ENCODE results near the gene GPHN. TPM values are rescaled to one million over a fixed set of nuclear protein-coding genes. Genes with fewer than 3 reads are reported as not detected.

GPHN gene
- polyA plus RNA-seq, 1 of the 3 experiments (the other 2 are of a cell fraction) = 6.9 TPM

- TF ChIP-seq, protein P1, sequence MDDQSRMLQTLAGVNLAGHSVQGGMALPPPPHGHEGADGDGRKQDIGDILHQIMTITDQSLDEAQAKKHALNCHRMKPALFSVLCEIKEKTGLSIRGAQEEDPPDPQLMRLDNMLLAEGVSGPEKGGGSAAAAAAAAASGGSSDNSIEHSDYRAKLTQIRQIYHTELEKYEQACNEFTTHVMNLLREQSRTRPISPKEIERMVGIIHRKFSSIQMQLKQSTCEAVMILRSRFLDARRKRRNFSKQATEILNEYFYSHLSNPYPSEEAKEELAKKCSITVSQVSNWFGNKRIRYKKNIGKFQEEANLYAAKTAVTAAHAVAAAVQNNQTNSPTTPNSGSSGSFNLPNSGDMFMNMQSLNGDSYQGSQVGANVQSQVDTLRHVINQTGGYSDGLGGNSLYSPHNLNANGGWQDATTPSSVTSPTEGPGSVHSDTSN (IDR thresholded peaks at IDR 0.05) = peak; percentile 74
- TF ChIP-seq TAF1 (IDR thresholded peaks at IDR 0.05; ENCODE audit: borderline replicate concordance, low read depth, low read length) = no peak
- TF ChIP-seq RAD21 (IDR thresholded peaks at IDR 0.05; ENCODE audit: low read length) = no peak; the same call in 1 of the 2 replicates
- peak; percentile 66 for TF ChIP-seq TCF12 (IDR thresholded peaks at IDR 0.05)
- no peak for TF ChIP-seq RFX5 (IDR thresholded peaks at IDR 0.05; ENCODE audit: low read length)
- peak; percentile 69 for TF ChIP-seq NFIC (IDR thresholded peaks at IDR 0.05; ENCODE audit: borderline replicate concordance)
- no peak for TF ChIP-seq MAX (IDR thresholded peaks at IDR 0.05; ENCODE audit: low read depth)
- TF ChIP-seq SMC3 (IDR thresholded peaks at IDR 0.05; ENCODE audit: low read depth, low read length) = no peak
- no peak for TF ChIP-seq RXRA (IDR thresholded peaks at IDR 0.05; ENCODE audit: borderline replicate concordance, low read depth)
- TF ChIP-seq YY1 (IDR thresholded peaks at IDR 0.05; ENCODE audit: low read depth) = no peak
- TF ChIP-seq MEF2A (IDR thresholded peaks at IDR 0.05; ENCODE audit: borderline replicate concordance, low read depth) = no peak
- TF ChIP-seq IRF3 (IDR thresholded peaks at IDR 0.05; ENCODE audit: low read depth, low read length) = no peak
- TF ChIP-seq REST (IDR thresholded peaks at IDR 0.05; ENCODE audit: low read depth, low read length) = no peak
Observed at GRCh38 chr14:66476964-66477363, 31.0 kb upstream of the GPHN start (continued).

DNA sequence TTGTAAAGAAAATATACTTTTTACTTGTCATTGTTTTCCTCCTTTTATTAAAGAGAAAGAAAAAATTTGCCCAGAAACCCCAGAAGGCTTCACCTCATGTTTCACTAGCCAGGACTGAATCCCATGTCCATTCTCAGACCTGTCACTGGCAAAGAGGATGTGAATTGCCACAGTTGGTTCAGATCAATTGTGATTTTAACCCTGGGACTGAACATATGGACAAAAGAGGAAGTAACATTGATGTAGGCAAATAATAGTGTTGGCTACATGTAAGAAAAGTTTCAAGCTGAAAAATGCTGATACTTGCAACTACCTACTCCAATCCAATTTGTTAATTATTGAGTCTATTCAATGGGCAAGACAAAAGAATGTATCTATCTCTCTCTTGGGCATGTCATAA lies 30.4 kb upstream of the GPHN start:
- Histone ChIP-seq H3K4me3 (ENCODE audit: low read depth in 2 of 2, low read length in 1 of 2) (no peak overlapping the region), H3K36me3 (replicated peaks in 1 of 2; ENCODE audit: control insufficient read depth in 1 of 2, insufficient read depth in 2 of 2, low read length in 1 of 2) (no peaks in the 10 kb centered on the region), H3K27me3 (ENCODE audit: insufficient read depth) (no peaks in the 10 kb centered on the region), H3F3A (replicated peaks; ENCODE audit: insufficient read depth) (no peaks in the 10 kb centered on the region), H3K27ac (ENCODE audit: low read depth in 2 of 2, low read length in 1 of 2) (peak overlapping the region in 1 of 2 experiments; percentile 47; a peak in 1 of 4 replicates), H3K9me2 (no peaks in the 10 kb centered on the region), H3K4me2 (no peak overlapping the region), H3K79me2 (ENCODE audit: insufficient read depth) (no peaks in the 10 kb centered on the region), H2AFZ (ENCODE audit: low read depth) (no peak overlapping the region), H3K9me3 (no peaks in the 10 kb centered on the region), H3K4me1 (ENCODE audit: control insufficient read depth in 1 of 2, insufficient read depth in 2 of 2, low read depth in 1 of 2, low read length in 1 of 2) (peaks cover 0 to 4% of the 10 kb centered on the region in 2 experiments; a peak in 2 of 4 replicates), H3K9ac (no peak overlapping the region), H4K20me1 (ENCODE audit: insufficient read depth) (no peaks in the 10 kb centered on the region)
- TF ChIP-seq POLR2AphosphoS5 (IDR thresholded peaks at IDR 0.05; ENCODE audit: low read depth, low read length) = no peak
- TF ChIP-seq RCOR1 (IDR thresholded peaks at IDR 0.05; ENCODE audit: low read length) = no peak
- TF ChIP-seq GABPA (IDR thresholded peaks at IDR 0.05; ENCODE audit: low read depth) = no peak
- TF ChIP-seq JUND (IDR thresholded peaks at IDR 0.05) = no peak
- no peak for TF ChIP-seq ZBTB33 (IDR thresholded peaks at IDR 0.05; ENCODE audit: borderline replicate concordance, low read depth)
- ChIA-PET POLR2A (interaction anchor here (0.5 kb wide), 1 partner anchor 757 kb away, joined by 3 read pairs; no protein-coding TSS in a partner anchor), CTCF (interaction anchor here (1.0 to 2.5 kb wide), 7 partner anchors 9 to 74 kb away, joined by 3 to 10 read pairs (median 5); no protein-coding TSS in a partner anchor)
- DNase-seq = no peak

All from SK-N-SH (cell line).